Epithelial cell of esophagus (primary cell): ENCODE results near the gene BANF1.

Experiments used
- DNase-seq: peaks from one replicate; pipeline ENCODE4 v3.0.0; 2010; ENCODE audit warnings: low read depth
- H3K4me3 ChIP-seq: 2 replicates; pipeline ENCODE4 v1.5.1; 2011; ENCODE audit warnings: mild to moderate bottlenecking, low read length, control low read depth
- CTCF ChIP-seq: IDR thresholded peaks from 2 replicates; pipeline ENCODE4 v1.5.1; 2011; ENCODE audit warnings: low read depth, mild to moderate bottlenecking, low read length, control low read depth, inconsistent platforms; ENCODE audit not compliant: insufficient read depth; ENCODE audit errors: missing control alignments

BANF1 gene

GRCh38 chr11:66048547-66049323 is 46.4 kb downstream of the BANF1 start, which contains the start of gene GAL3ST3:
Gene GAL3ST3, minus strand, starts transcription at chr11:66049161. Its CDS starts 3,746 bp downstream, at chr11:66045415.
- no peak for TF ChIP-seq CTCF
- H3K4me3 ChIP-seq = no peak within 1 kb of the TSS
- DNase-seq = no peak

GRCh38 chr11:66050581-66051231 is 48.4 kb downstream of the BANF1 start:
- TF ChIP-seq CTCF = no peak
- H3K4me3 ChIP-seq = no peak overlapping the region
- DNase-seq = no peak

GRCh38 chr11:66051371-66051765 is 49.1 kb downstream of the BANF1 start:
- no peak for TF ChIP-seq CTCF
- DNase-seq = no peak
- peak overlapping the region; percentile 58 for H3K4me3 ChIP-seq

- no peak for TF ChIP-seq CTCF
- peak; percentile 100 for DNase-seq
- H3K4me3 ChIP-seq = peak within 1 kb of the TSS; percentile 98
These were observed 49.7 kb downstream of the BANF1 start, which contains the start of gene SF3B2 for GRCh38 chr11:66051766-66052663. Gene SF3B2, plus strand, starts transcription at chr11:66052364. Its CDS starts 21 bp downstream, at chr11:66052385.

GRCh38 chr11:66052664-66052982 is 50.3 kb downstream of the BANF1 start:
- DNase-seq = no peak
- TF ChIP-seq CTCF = no peak
- H3K4me3 ChIP-seq = peak overlapping the region; percentile 98
